GM12878 (cell line): ENCODE results near the gene ROR2. TPM values are rescaled to one million over a fixed set of nuclear protein-coding genes. Genes with fewer than 3 reads are reported as not detected.

ENCODE experiments used
- ATAC-seq: fragments of 200-7000 bp; cut with Tn5 transposase; 3 replicates; pipeline ENCODE4 v1.9.1; 2020; ENCODE audit warnings: mild to moderate bottlenecking, moderate library complexity
- BruUV-seq: library from RNA; stranded (reverse); fragments of 400-500 nt; replicated peaks from 2 replicates; lab custom pipeline; 2021; lab: Mats Ljungman, UMichigan
- CTCF ChIA-PET: fragments of 300-600 bp; sonication (Branson Sonifier 250); formaldehyde crosslinking; extraction: SDS; loops from one replicate; lab custom pipeline; 2021; ENCODE audit warnings: inconsistent platforms; lab: Yijun Ruan, JAX
- POLR2A ChIA-PET: fragments of 350-600 bp; formaldehyde crosslinking; extraction: SDS; loops from one replicate; lab custom pipeline; 2021; ENCODE audit warnings: inconsistent platforms; lab: Charles Lee
- RAD21 ChIA-PET: fragments of 300-600 bp; sonication (Branson Sonifier 250); formaldehyde crosslinking; loops from one replicate; lab custom pipeline; 2023; ENCODE audit warnings: antibody characterized with exemption; ENCODE audit not compliant: unreplicated experiment; lab: Charles Lee
- SMC1A ChIA-PET: fragments of 300-600 bp; sonication (Branson Sonifier 250); formaldehyde crosslinking; loops from one replicate; lab custom pipeline; 2023; ENCODE audit not compliant: unreplicated experiment, uncharacterized antibody; lab: Charles Lee
- DNase-seq: peaks from one replicate; pipeline ENCODE4 v3.0.0-alpha.2; 2011; ENCODE audit warnings: low read depth, low spot score
- FAIRE-seq: peaks from 3 replicates; lab custom pipeline; 2011; peaks lifted over from hg19 to GRCh38; lab: Jason Lieb, UNC
- H2AFZ ChIP-seq: 2 replicates; pipeline ENCODE4 v1.6.0; 2011; ENCODE audit warnings: low read depth, low read length, control low read depth; ENCODE audit not compliant: control insufficient read depth
- H3K27ac ChIP-seq: 2 replicates; pipeline ENCODE4 v1.5.1; 2011; ENCODE audit warnings: control low read depth; ENCODE audit not compliant: control insufficient read depth, insufficient read depth
- H3K27me3 ChIP-seq, 2 experiments: replicated peaks in 1 of 2; 2 replicates each; pipeline versions ENCODE4 v1.6.0 to v1.6.1; 2011; ENCODE audit warnings: low read length in 1 of 2; ENCODE audit not compliant: control insufficient read depth in 2 of 2, insufficient read depth in 2 of 2
- H3K36me3 ChIP-seq, 2 experiments: 2 replicates each; pipeline ENCODE4 v1.5.1; 2011; ENCODE audit warnings: low read length in 1 of 2; ENCODE audit not compliant: control insufficient read depth in 2 of 2, insufficient read depth in 2 of 2
- H3K4me1 ChIP-seq: 2 replicates; pipeline ENCODE4 v1.6.1; 2011; ENCODE audit warnings: mild to moderate bottlenecking, low read length, moderate library complexity, mixed read lengths; ENCODE audit not compliant: control insufficient read depth, insufficient read depth
- H3K4me2 ChIP-seq: 2 replicates; pipeline ENCODE4 v1.6.0; 2011; ENCODE audit warnings: control low read depth; ENCODE audit not compliant: control insufficient read depth, insufficient read depth
- H3K4me3 ChIP-seq: fragments of 200-600 bp; sonication (generic); 2 replicates; pipeline ENCODE4 v1.5.1; 2016
- H3K79me2 ChIP-seq: 2 replicates; pipeline ENCODE4 v1.6.0; 2011; ENCODE audit warnings: low read length; ENCODE audit not compliant: control insufficient read depth, insufficient read depth
- H3K9ac ChIP-seq: 2 replicates; pipeline ENCODE4 v1.8.0; 2011; ENCODE audit warnings: low read length, control low read depth, mixed read lengths; ENCODE audit not compliant: control insufficient read depth, insufficient read depth
- H3K9me3 ChIP-seq: replicated peaks from 3 replicates; pipeline ENCODE4 v1.5.1; 2011; ENCODE audit warnings: mild to moderate bottlenecking, low read length; ENCODE audit not compliant: control insufficient read depth, insufficient read depth
- H4K20me1 ChIP-seq: 2 replicates; pipeline ENCODE4 v1.6.0; 2011; ENCODE audit not compliant: control insufficient read depth, insufficient read depth
- FOXM1 ChIP-seq: IDR thresholded peaks from 2 replicates; pipeline ENCODE4 v1.6.1; 2012; ENCODE audit warnings: low read depth, mild to moderate bottlenecking, inconsistent platforms, low read length, moderate library complexity
- NR2F1 ChIP-seq: fragments of 450-650 bp; conservative IDR thresholded peaks from 2 replicates; pipeline ENCODE4 v1.6.1; 2017; ENCODE audit warnings: mild to moderate bottlenecking
- TCF7 ChIP-seq: IDR thresholded peaks from 2 replicates; pipeline ENCODE4 v1.6.1; 2014; ENCODE audit warnings: antibody characterized with exemption, borderline replicate concordance
- WGBS: methylation state at CpG from one replicate; pipeline ENCODE4 v1.1.6; 2016; ENCODE audit warnings: low lambda C conversion rate; ENCODE audit not compliant: insufficient replicate concordance, insufficient coverage; ENCODE audit errors: missing lambda C conversion rate; 5-methylcytosine and 5-hydroxymethylcytosine counted together
- in situ Hi-C: fragments of 300-500 bp; cut with MboI; formaldehyde crosslinking; loops from 9 replicates; pipeline ENCODE4 v1.14.3; 2018; ENCODE audit warnings: mixed read lengths
- intact Hi-C: fragments of 100-400 bp; cut with micrococcal nuclease; formaldehyde crosslinking; loops from one replicate; pipeline ENCODE4 v1.14.2; 2022; ENCODE audit not compliant: unreplicated experiment
- polyA plus RNA-seq, 11 experiments: library from polyadenylated mRNA; depleted of rRNA in 4 of 11; unstranded in 6 of 11; stranded (reverse) in 5 of 11; fragments of >200 nt; fragmentation: Nextera tagmentation in 4 of 11; fragmentation: Illumina TruSeq in 1 of 11; extraction: Ambion mirVana in 4 of 11; extraction: Trizol in 1 of 11; gene quantifications; 1 replicate in 1 of 11; 2 replicates in 10 of 11; pipeline versions ENCODE4 v1.2.1 to v1.2.3, GENCODE V29; 2011 to 2016; ENCODE audit warnings: inconsistent platforms in 2 of 11, missing spikeins in 2 of 11, low read depth in 1 of 11
- total RNA-seq, 4 experiments: library from RNA; depleted of rRNA in 3 of 4; stranded (reverse); fragments of >200 nt in 3 of 4; fragmentation: Illumina TruSeq in 1 of 4; extraction: Trizol in 1 of 4; gene quantifications; 2 replicates each; pipeline versions ENCODE4 v1.2.1 to v1.2.3, GENCODE V29; 2013 to 2021

Gene ROR2
- total and polyA plus RNA-seq, 10 of the 15 experiments (the other 5 are each of a cell fraction or from before 2014, with no cell fraction given) = 0.03 to 0.05 TPM; not detected in 8

DNA sequence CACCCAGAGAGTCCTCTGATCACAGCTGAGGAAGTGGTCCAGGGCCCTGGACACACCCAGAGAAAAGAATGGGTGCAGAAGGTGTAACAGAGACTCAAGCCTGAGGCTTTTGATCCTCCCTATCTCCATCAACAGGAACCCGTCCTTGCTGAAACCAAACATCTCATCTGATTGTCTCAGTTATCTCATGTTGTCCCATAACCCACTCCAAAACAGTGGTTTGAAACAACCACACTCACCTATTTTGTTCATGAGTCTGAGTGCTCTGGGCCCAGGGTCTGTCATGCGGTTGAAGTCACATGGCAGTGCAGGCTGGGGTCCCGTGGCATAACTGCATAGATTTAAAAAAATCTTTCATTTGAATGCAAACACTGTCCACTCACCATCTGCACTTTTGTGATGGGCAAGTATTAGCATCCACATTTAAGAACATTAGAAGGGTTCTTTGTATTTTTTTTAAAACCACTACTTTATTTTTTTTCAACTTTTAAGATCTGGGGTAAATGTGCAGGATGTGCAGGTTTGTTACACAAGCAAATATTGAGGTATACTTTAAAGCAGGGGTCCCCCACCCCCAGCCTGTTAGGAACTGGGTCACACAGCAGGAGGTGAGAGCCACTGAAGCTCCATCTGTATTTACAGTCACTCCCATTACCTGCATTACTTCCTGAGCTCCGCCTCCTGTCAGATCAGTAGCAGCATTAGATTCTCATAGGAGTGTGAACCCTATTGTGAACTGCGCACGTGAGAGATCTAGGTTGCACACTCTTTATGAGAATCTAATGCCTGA is 255.8 kb downstream of the ROR2 start:
- Histone ChIP-seq H2AFZ (no peak overlapping the region), H3K4me2 (no peak overlapping the region), H3K9me3 (no peaks in the 10 kb centered on the region), H3K4me3 (no peak overlapping the region), H3K9ac (no peak overlapping the region), H3K36me3 (no peaks in the 10 kb centered on the region), H3K4me1 (no peaks in the 10 kb centered on the region), H4K20me1 (no peaks in the 10 kb centered on the region), H3K79me2 (no peaks in the 10 kb centered on the region), H3K27ac (no peak overlapping the region)
- intact Hi-C loops = no loop called here
- 45% methylated on average over 6 of the region's 6 CpGs for WGBS
- CTCF ChIA-PET = no interaction called here
- SMC1A ChIA-PET = no interaction called here
- FAIRE-seq = no peak
- POLR2A ChIA-PET = no interaction called here
- RAD21 ChIA-PET = no interaction called here
- BruUV-seq = no TSS peak
- TF ChIP-seq TCF7 = no peak
- TF ChIP-seq, all 136 proteins: peak for 0
- in situ Hi-C loops = no loop called here
- ATAC-seq = no peak
- no peak for DNase-seq
- no peaks in the 10 kb centered on the region; a peak in 1 of 4 replicates for H3K27me3 ChIP-seq

DNA sequence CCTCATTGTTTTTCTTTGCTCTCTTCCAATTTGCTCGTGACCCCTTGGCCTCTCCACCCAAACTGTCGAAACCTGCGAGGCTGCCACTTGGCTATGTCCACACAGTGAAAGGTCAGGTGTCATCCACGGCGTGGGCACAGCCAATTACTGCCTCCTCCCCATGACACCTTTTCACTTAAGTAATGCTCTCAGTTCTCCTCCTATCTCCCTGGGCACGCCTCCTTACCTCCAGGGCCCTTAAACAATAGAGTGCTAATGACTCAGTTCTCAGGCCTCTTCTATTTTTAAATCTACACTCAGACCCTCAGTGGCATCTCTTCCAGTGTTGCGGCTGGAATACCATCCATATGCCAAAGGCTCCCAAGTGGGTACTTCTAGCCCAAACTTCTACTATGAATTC is 256.8 kb downstream of the ROR2 start:
- Histone ChIP-seq H3K79me2 (no peaks in the 10 kb centered on the region), H3K9ac (no peak overlapping the region), H3K4me1 (no peaks in the 10 kb centered on the region), H3K27ac (no peak overlapping the region), H3K27me3 (no peaks in the 10 kb centered on the region; a peak in 1 of 4 replicates), H3K9me3 (no peaks in the 10 kb centered on the region), H3K4me2 (no peak overlapping the region), H2AFZ (no peak overlapping the region), H4K20me1 (no peaks in the 10 kb centered on the region), H3K36me3 (no peaks in the 10 kb centered on the region), H3K4me3 (no peak overlapping the region)
- in situ Hi-C loops = no loop called here
- TF ChIP-seq FOXM1 (no peak), NR2F1 (peak; percentile 63)
- intact Hi-C loops = no loop called here
- WGBS = 37% methylated on average over 7 of the region's 7 CpGs
- FAIRE-seq = no peak
- no peak for ATAC-seq
- RAD21 ChIA-PET = no interaction called here
- POLR2A ChIA-PET = interaction anchor here (0.6 kb wide), 1 partner anchor 1332 kb away, joined by 4 read pairs; no protein-coding TSS in a partner anchor
- SMC1A ChIA-PET = no interaction called here
- DNase-seq = no peak
- BruUV-seq = no TSS peak
- CTCF ChIA-PET = no interaction called here
